H1 (cell line): ENCODE data around the gene LEFTY2. TPM values are rescaled to one million over a fixed set of nuclear protein-coding genes. Genes with fewer than 3 reads are reported as not detected.

Experiments
- CTBP2 ChIP-seq: IDR thresholded peaks from 2 replicates; pipeline ENCODE4 v1.7.0; 2011; ENCODE audit warnings: borderline replicate concordance, mild to moderate bottlenecking, moderate library complexity, mixed read lengths, low read length; ENCODE audit not compliant: insufficient read depth, insufficient read length
- FOSL1 ChIP-seq: IDR thresholded peaks from 2 replicates; pipeline ENCODE4 v1.6.1; 2011; ENCODE audit warnings: mild to moderate bottlenecking, low read depth, low read length, moderate library complexity; ENCODE audit not compliant: insufficient read depth
- GABPA ChIP-seq: IDR thresholded peaks from 2 replicates; pipeline ENCODE4 v1.6.1; 2011; ENCODE audit warnings: mild to moderate bottlenecking, low read length, moderate library complexity, borderline replicate concordance; ENCODE audit not compliant: insufficient read depth
- HDAC2 ChIP-seq, 2 experiments: fragments of 300-600 bp in 1 of 2; sonication (generic) in 1 of 2; IDR thresholded peaks; 2 replicates each; pipeline ENCODE4 v1.6.1; 2011 to 2012; ENCODE audit warnings: low read depth in 2 of 2, low read length in 2 of 2, mild to moderate bottlenecking in 2 of 2, moderate library complexity in 2 of 2, borderline replicate concordance in 1 of 2, inconsistent platforms in 1 of 2
- JUND ChIP-seq: IDR thresholded peaks from 2 replicates; pipeline ENCODE4 v1.6.1; 2011; ENCODE audit warnings: mild to moderate bottlenecking, improper control_type of control experiment, low read length
- POLR2A ChIP-seq, 2 experiments: IDR thresholded peaks; 1 replicate in 1 of 2; 2 replicates in 1 of 2; pipeline ENCODE4 v1.6.1; 2011; ENCODE audit warnings: low read depth in 2 of 2, low read length in 2 of 2, mild to moderate bottlenecking in 2 of 2; ENCODE audit errors: control extremely low read depth in 1 of 2
- POLR2AphosphoS5 ChIP-seq: IDR thresholded peaks from 2 replicates; pipeline ENCODE4 v1.6.1; 2011; ENCODE audit warnings: low read depth, low read length
- SIRT6 ChIP-seq: IDR thresholded peaks from one replicate; pipeline ENCODE4 v1.7.1; 2012; ENCODE audit warnings: low read length, inconsistent platforms
- SUZ12 ChIP-seq: fragments of 200-600 bp; sonication (generic); IDR thresholded peaks from 2 replicates; pipeline ENCODE4 v1.6.1; 2012; ENCODE audit warnings: mild to moderate bottlenecking, inconsistent platforms, low read length, moderate library complexity, mixed read lengths
- TBP ChIP-seq: IDR thresholded peaks from 2 replicates; pipeline ENCODE4 v1.6.1; 2011; ENCODE audit warnings: low read depth, low read length, improper control_type of control experiment
- polyA plus RNA-seq, 7 experiments: library from polyadenylated mRNA; depleted of rRNA in 3 of 7; stranded (reverse) in 5 of 7; unstranded in 2 of 7; fragments of >200 nt in 5 of 7; fragments of 200-250 nt in 2 of 7; gene quantifications; 1 replicate in 5 of 7; 2 replicates in 1 of 7; 4 replicates in 1 of 7; pipeline versions ENCODE4 v1.2.1 to v1.2.3, GENCODE V29; 2011 to 2013; ENCODE audit warnings: missing spikeins in 2 of 7, mixed read lengths in 2 of 7
- total RNA-seq: library from RNA; stranded (reverse); fragmentation: NEBNext Ultra II Directional; extraction: Animal tissue kit (Norgen Biotek cat#: 25700); gene quantifications from 2 replicates; pipeline ENCODE4 v1.2.1, GENCODE V29; 2021
- TF ChIP-seq, protein P1 (sequence below): fragments of 300-600 bp; sonication (generic); IDR thresholded peaks from 2 replicates; pipeline ENCODE4 v1.7.1; 2012; ENCODE audit warnings: low read length, moderate library complexity, mild to moderate bottlenecking, inconsistent platforms; ENCODE audit not compliant: insufficient replicate concordance

LEFTY2 gene
- total and polyA plus RNA-seq, 2 of the 8 experiments (the other 6 are each of a cell fraction or from before 2014, with no cell fraction given): 2.6 to 4.3 TPM

DNA sequence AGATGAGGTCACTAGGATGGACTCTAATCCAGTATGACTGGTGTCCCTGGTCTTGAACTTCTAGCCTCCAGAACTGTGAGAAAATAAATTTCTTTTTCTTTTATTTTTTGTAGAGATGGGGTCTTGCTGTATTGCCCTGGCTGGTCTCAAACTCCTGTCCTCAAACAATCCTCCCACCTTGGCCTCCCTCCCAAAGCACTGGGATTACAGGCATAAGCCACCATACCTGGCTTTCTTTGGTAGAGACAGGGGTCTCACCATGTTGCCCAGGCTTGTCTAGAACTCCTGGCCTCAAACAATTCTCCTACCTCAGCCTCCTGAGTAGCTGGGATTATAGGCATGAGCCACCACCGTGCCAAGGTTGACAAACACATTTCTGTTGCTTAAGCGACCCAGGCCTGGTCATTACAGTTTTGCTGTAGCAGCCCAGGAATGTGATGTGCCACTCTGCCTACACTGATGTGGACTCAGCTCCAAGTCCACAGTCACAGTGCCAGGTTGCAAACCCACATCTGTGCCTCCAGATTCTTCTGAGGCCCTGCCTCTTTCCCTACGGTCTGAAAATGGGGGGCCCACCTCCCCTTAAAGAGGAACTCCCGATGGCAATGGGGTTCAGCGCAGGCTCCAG lies 32.9 kb downstream of the LEFTY2 start (continued):
- TF ChIP-seq, protein P1, sequence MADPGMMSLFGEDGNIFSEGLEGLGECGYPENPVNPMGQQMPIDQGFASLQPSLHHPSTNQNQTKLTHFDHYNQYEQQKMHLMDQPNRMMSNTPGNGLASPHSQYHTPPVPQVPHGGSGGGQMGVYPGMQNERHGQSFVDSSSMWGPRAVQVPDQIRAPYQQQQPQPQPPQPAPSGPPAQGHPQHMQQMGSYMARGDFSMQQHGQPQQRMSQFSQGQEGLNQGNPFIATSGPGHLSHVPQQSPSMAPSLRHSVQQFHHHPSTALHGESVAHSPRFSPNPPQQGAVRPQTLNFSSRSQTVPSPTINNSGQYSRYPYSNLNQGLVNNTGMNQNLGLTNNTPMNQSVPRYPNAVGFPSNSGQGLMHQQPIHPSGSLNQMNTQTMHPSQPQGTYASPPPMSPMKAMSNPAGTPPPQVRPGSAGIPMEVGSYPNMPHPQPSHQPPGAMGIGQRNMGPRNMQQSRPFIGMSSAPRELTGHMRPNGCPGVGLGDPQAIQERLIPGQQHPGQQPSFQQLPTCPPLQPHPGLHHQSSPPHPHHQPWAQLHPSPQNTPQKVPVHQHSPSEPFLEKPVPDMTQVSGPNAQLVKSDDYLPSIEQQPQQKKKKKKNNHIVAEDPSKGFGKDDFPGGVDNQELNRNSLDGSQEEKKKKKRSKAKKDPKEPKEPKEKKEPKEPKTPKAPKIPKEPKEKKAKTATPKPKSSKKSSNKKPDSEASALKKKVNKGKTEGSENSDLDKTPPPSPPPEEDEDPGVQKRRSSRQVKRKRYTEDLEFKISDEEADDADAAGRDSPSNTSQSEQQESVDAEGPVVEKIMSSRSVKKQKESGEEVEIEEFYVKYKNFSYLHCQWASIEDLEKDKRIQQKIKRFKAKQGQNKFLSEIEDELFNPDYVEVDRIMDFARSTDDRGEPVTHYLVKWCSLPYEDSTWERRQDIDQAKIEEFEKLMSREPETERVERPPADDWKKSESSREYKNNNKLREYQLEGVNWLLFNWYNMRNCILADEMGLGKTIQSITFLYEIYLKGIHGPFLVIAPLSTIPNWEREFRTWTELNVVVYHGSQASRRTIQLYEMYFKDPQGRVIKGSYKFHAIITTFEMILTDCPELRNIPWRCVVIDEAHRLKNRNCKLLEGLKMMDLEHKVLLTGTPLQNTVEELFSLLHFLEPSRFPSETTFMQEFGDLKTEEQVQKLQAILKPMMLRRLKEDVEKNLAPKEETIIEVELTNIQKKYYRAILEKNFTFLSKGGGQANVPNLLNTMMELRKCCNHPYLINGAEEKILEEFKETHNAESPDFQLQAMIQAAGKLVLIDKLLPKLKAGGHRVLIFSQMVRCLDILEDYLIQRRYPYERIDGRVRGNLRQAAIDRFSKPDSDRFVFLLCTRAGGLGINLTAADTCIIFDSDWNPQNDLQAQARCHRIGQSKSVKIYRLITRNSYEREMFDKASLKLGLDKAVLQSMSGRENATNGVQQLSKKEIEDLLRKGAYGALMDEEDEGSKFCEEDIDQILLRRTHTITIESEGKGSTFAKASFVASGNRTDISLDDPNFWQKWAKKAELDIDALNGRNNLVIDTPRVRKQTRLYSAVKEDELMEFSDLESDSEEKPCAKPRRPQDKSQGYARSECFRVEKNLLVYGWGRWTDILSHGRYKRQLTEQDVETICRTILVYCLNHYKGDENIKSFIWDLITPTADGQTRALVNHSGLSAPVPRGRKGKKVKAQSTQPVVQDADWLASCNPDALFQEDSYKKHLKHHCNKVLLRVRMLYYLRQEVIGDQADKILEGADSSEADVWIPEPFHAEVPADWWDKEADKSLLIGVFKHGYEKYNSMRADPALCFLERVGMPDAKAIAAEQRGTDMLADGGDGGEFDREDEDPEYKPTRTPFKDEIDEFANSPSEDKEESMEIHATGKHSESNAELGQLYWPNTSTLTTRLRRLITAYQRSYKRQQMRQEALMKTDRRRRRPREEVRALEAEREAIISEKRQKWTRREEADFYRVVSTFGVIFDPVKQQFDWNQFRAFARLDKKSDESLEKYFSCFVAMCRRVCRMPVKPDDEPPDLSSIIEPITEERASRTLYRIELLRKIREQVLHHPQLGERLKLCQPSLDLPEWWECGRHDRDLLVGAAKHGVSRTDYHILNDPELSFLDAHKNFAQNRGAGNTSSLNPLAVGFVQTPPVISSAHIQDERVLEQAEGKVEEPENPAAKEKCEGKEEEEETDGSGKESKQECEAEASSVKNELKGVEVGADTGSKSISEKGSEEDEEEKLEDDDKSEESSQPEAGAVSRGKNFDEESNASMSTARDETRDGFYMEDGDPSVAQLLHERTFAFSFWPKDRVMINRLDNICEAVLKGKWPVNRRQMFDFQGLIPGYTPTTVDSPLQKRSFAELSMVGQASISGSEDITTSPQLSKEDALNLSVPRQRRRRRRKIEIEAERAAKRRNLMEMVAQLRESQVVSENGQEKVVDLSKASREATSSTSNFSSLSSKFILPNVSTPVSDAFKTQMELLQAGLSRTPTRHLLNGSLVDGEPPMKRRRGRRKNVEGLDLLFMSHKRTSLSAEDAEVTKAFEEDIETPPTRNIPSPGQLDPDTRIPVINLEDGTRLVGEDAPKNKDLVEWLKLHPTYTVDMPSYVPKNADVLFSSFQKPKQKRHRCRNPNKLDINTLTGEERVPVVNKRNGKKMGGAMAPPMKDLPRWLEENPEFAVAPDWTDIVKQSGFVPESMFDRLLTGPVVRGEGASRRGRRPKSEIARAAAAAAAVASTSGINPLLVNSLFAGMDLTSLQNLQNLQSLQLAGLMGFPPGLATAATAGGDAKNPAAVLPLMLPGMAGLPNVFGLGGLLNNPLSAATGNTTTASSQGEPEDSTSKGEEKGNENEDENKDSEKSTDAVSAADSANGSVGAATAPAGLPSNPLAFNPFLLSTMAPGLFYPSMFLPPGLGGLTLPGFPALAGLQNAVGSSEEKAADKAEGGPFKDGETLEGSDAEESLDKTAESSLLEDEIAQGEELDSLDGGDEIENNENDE: no peak
- no peak for TF ChIP-seq CTBP2
- TF ChIP-seq POLR2A (IDR thresholded peaks at IDR 0.05; ENCODE audit: control extremely low read depth in 1 of 2, low read depth in 2 of 2, low read length in 2 of 2): no peak
- TF ChIP-seq HDAC2 (IDR thresholded peaks at IDR 0.05; ENCODE audit: borderline replicate concordance in 1 of 2, low read depth in 2 of 2, low read length in 2 of 2): no peak
- no peak for TF ChIP-seq SIRT6
- TF ChIP-seq SUZ12: no peak
- no peak for TF ChIP-seq FOSL1
- no peak for TF ChIP-seq POLR2AphosphoS5
- TF ChIP-seq JUND: no peak
- no peak for TF ChIP-seq GABPA
- no peak for TF ChIP-seq TBP
